SHP77 (cell line): ENCODE data around the gene C5AR2.
A peak's percentile ranks its signal among the peaks of the same experiment; 100 is the strongest.
"Not testable (repeated sequence)": the region's sequence is repeated elsewhere in the genome, so short reads cannot be mapped to it uniquely, and the experiment has no call there.

ENCODE experiments used
- DNase-seq, 2 experiments: peaks; one replicate each; lab custom pipeline; 2025; lab: John Stamatoyannopoulos, UW

C5AR2 gene

DNA sequence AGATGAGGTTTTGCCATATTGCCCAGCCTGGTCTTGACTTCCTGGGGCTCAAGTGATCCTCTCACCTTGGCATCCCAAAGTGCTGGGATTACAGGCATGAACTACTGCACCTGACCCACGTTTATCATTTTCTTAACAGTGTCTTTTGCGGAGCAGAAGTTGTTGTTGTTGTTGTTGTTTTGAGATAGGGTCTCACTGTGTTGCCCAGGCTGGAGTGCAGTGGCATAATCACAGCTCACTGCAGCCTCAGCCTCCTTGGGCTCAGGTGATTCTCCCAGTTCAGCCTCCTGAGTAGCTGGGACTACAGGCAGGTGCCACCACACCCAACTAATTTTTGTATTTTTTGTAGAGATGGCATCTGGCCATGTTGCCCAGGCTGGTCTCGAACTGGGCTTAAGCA lies 55.6 kb downstream of the C5AR2 start:
- not testable (repeated sequence) for DNase-seq

DNA sequence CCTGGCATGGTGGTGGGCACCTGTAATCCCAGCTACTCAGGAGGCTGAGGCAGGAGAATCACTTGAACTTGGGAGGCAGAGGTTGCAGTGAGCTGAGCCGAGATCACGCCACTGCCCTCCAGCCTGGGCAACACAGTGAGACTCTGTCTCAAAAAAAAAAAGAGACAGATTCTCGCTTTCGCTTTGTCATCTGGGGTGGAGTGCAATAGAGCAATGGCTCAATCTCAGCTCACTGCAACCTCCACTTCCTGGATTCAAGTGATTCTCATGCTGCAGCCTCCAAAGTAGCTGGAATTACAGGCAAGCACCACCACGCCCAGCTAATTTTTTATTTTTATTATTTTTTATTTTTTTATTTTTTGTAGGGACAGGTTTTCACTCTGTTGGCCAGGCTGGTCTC lies 56.7 kb downstream of the C5AR2 start:
- DNase-seq: not testable (repeated sequence)

DNA sequence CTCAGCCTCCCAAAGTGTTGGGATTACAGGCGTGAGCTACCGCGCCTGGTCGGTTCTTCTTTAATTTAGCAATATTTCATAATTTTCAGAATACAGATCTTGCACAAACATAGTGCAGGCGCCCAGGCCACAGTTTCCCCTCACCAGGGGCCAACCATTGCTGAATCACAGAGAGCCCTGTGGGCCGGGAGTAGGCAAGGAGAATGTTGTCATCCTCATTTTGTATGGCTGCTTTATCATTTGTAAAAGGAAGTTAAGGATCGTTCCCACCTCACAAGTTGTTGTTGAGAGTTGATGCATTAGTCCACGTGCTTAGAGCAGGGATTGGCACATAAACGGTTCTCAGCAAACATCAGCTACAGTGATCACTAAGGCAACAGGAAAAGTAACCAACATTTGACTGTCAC lies 57.2 kb downstream of the C5AR2 start:
- DNase-seq: no peak

DNA sequence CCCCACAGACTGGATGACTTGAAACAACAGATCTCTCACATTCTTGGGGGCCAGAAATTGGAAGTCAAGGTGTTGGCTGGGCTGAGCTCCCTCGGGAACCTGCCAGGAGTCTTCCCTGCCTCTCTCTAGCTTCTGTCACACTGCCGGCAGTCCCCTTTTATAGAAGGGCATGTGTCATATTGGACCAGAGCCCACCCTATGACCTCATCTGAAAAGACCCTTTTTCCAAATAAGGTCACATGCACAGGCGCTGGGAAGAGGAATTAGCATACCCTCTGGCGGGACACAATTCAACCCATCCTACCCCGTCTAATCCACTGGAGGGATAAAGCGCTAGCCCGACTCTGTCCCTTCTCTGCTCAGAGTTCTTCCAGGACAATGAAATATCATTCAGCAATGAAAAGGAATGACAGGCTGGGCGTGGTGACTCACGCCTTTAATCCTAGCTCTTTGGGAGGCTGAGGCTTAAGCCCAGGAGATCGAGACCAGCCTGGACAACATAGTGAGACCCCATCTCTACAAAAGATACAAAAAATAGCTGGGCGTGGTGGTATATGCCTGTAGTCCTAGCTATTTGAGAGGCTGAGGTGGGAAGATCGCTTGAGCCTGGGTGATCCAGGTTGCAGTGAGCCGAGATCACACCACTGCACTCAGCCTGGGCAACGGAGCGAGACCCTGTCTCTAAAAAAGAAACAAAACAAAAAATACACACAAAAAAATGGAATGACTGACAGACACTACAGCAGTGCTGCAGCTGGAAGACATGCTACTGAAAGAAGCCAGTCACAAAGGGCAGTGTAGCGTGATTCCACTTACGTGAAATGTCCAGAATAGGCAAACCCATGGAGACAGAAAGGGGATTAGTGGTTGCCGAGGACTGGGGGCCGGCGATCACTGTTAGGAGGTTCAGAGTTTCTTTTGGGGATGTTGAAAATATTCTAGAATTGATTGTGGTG lies 58.8 kb downstream of the C5AR2 start:
- no peak for DNase-seq

DNA sequence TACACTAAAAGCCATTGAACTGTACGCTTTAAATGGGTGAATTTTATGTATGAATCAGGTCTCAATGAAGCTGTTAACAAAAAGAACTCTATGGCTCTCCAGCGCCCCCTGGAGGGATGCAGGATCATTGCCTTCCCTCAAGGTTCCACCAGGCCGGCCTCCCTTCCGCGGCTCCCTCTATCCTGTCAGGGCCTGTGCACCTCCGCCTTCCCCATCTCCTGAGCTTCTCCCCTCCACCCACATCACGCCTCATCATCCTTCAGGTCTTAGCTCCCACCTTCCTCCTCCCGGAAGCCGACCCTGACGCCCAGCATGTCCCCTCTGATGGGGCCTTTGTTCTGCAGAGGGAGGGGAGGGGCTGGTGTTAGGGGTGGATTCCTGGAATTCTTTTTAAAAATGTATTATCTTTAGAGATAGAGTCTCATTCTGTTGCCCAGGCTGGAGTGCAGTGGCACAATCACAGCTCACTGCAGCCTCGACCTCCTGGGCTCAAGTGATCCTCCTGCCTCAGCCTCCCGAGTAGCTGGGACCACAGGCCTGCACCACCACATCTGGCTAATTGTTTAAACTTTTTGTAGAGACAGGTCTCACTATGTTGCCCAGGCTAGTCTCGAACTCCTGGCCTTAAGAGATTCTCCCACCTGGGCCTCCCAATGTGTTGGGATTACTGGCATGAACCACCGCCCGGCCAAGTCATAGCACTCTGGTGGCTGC lies 59.7 kb downstream of the C5AR2 start:
- DNase-seq: peak; percentile 36 to 53
